IPS-18a (cell line): ENCODE results near the gene DYSF.

Source experiments
- H3K27ac ChIP-seq: one replicate; pipeline ENCODE4 v1.5.1; 2013; ENCODE audit warnings: low read length
- H3K27me3 ChIP-seq: one replicate; pipeline ENCODE4 v1.6.1; 2013; ENCODE audit warnings: mild to moderate bottlenecking, low read length; ENCODE audit not compliant: control insufficient read depth, insufficient read depth
- H3K36me3 ChIP-seq: one replicate; pipeline ENCODE4 v1.6.1; 2013; ENCODE audit warnings: low read depth, low read length; ENCODE audit not compliant: control insufficient read depth
- H3K4me1 ChIP-seq: one replicate; pipeline ENCODE4 v1.6.1; 2013; ENCODE audit warnings: low read depth, low read length; ENCODE audit not compliant: control insufficient read depth
- H3K4me3 ChIP-seq: one replicate; pipeline ENCODE4 v1.5.1; 2013; ENCODE audit warnings: low read length
- H3K9ac ChIP-seq: one replicate; pipeline ENCODE4 v1.6.1; 2013; ENCODE audit warnings: mild to moderate bottlenecking, low read length, moderate library complexity
- H3K9me3 ChIP-seq: one replicate; pipeline ENCODE4 v1.6.1; 2013; ENCODE audit warnings: low read depth, low read length; ENCODE audit not compliant: control insufficient read depth

The DYSF gene

GRCh38 chr2:71699428-71699827 lies 246.1 kb downstream of the DYSF start:
- Histone ChIP-seq H3K9me3 (no peaks in the 10 kb centered on the region), H3K4me3 (no peak overlapping the region), H3K4me1 (peaks cover 10% of the 10 kb centered on the region), H3K27me3 (no peaks in the 10 kb centered on the region), H3K27ac (no peak overlapping the region), H3K36me3 (no peaks in the 10 kb centered on the region), H3K9ac (no peak overlapping the region)

GRCh38 chr2:71700041-71700657 lies 246.8 kb downstream of the DYSF start:
- H3K4me1 ChIP-seq, result peaks cover 5% of the 10 kb centered on the region
- no peak overlapping the region for H3K27ac ChIP-seq
- H3K27me3 ChIP-seq, result no peaks in the 10 kb centered on the region
- no peaks in the 10 kb centered on the region for H3K9me3 ChIP-seq
- no peak overlapping the region for H3K9ac ChIP-seq
- H3K36me3 ChIP-seq, result no peaks in the 10 kb centered on the region
- H3K4me3 ChIP-seq, result no peak overlapping the region

GRCh38 chr2:71700658-71701397 lies 247.5 kb downstream of the DYSF start:
- Histone ChIP-seq H3K36me3 (no peaks in the 10 kb centered on the region), H3K9me3 (no peaks in the 10 kb centered on the region), H3K27ac (no peak overlapping the region), H3K27me3 (no peaks in the 10 kb centered on the region), H3K9ac (no peak overlapping the region), H3K4me1 (peaks cover 5% of the 10 kb centered on the region), H3K4me3 (no peak overlapping the region)

GRCh38 chr2:71702071-71702970 lies 249.0 kb downstream of the DYSF start:
- Histone ChIP-seq H3K4me1 (peaks cover 5% of the 10 kb centered on the region), H3K4me3 (no peak overlapping the region), H3K36me3 (no peaks in the 10 kb centered on the region), H3K9ac (no peak overlapping the region), H3K9me3 (no peaks in the 10 kb centered on the region), H3K27ac (no peak overlapping the region), H3K27me3 (no peaks in the 10 kb centered on the region)

GRCh38 chr2:71702971-71703898 lies 249.9 kb downstream of the DYSF start:
- no peaks in the 10 kb centered on the region for H3K9me3 ChIP-seq
- H3K27me3 ChIP-seq, result no peaks in the 10 kb centered on the region
- peaks cover 5% of the 10 kb centered on the region for H3K4me1 ChIP-seq
- H3K4me3 ChIP-seq, result no peak overlapping the region
- H3K27ac ChIP-seq, result no peak overlapping the region
- no peaks in the 10 kb centered on the region for H3K36me3 ChIP-seq
- no peak overlapping the region for H3K9ac ChIP-seq

- Histone ChIP-seq H3K27me3 (no peaks in the 10 kb centered on the region), H3K9me3 (no peaks in the 10 kb centered on the region), H3K36me3 (no peaks in the 10 kb centered on the region), H3K4me1 (peaks cover 5% of the 10 kb centered on the region), H3K4me3 (no peak overlapping the region), H3K9ac (no peak overlapping the region), H3K27ac (no peak overlapping the region)
These were observed 250.8 kb downstream of the DYSF start for GRCh38 chr2:71704131-71704561.

GRCh38 chr2:71704688-71705087 lies 251.3 kb downstream of the DYSF start:
- Histone ChIP-seq H3K9ac (no peak overlapping the region), H3K27me3 (no peaks in the 10 kb centered on the region), H3K36me3 (no peaks in the 10 kb centered on the region), H3K4me3 (no peak overlapping the region), H3K4me1 (peaks cover 5% of the 10 kb centered on the region), H3K9me3 (no peaks in the 10 kb centered on the region), H3K27ac (no peak overlapping the region)

GRCh38 chr2:71705171-71705960 lies 252.0 kb downstream of the DYSF start:
- Histone ChIP-seq H3K27me3 (no peaks in the 10 kb centered on the region), H3K27ac (no peak overlapping the region), H3K4me1 (peaks cover 5% of the 10 kb centered on the region), H3K9me3 (no peaks in the 10 kb centered on the region), H3K4me3 (no peak overlapping the region), H3K9ac (no peak overlapping the region), H3K36me3 (no peaks in the 10 kb centered on the region)

GRCh38 chr2:71706121-71706520 lies 252.8 kb downstream of the DYSF start:
- H3K4me3 ChIP-seq, result no peak overlapping the region
- no peak overlapping the region for H3K27ac ChIP-seq
- H3K36me3 ChIP-seq, result no peaks in the 10 kb centered on the region
- no peaks in the 10 kb centered on the region for H3K9me3 ChIP-seq
- peaks cover under 1% of the 10 kb centered on the region for H3K4me1 ChIP-seq
- no peaks in the 10 kb centered on the region for H3K27me3 ChIP-seq
- H3K9ac ChIP-seq, result no peak overlapping the region

GRCh38 chr2:71706836-71707235 lies 253.5 kb downstream of the DYSF start:
- Histone ChIP-seq H3K9me3 (no peaks in the 10 kb centered on the region), H3K36me3 (no peaks in the 10 kb centered on the region), H3K27me3 (no peaks in the 10 kb centered on the region), H3K27ac (no peak overlapping the region), H3K9ac (no peak overlapping the region), H3K4me3 (no peak overlapping the region), H3K4me1 (no peaks in the 10 kb centered on the region)
